Lung (tissue), 12 donors: ENCODE measurements around the gene SYNGR3. TPM values are rescaled to one million over a fixed set of nuclear protein-coding genes. Genes with fewer than 3 reads are reported as not detected.

Experiments used
- ATAC-seq: fragments of 200-7000 bp; cut with Tn5 transposase; one replicate; pipeline ENCODE4 v1.9.1; 2020; ENCODE audit warnings: moderate number of reproducible peaks; ENCODE audit not compliant: insufficient read depth, low FRiP score
- DNase-seq, 3 donors: peaks; one replicate each; pipeline ENCODE4 v3.0.0-alpha.2; 2013 to 2017
- H3K27ac ChIP-seq, 2 donors: one replicate each; pipeline ENCODE4 v1.5.1; 2013; ENCODE audit warnings: mild to moderate bottlenecking in 2 of 2, moderate library complexity in 2 of 2, control low read depth in 1 of 2, inconsistent platforms in 1 of 2, low read depth in 1 of 2, low read length in 1 of 2
- H3K27me3 ChIP-seq, 3 donors: one replicate each; pipeline ENCODE4 v1.5.1; 2013; ENCODE audit warnings: low read length in 2 of 3; ENCODE audit not compliant: control insufficient read depth in 3 of 3, insufficient read depth in 3 of 3
- H3K36me3 ChIP-seq, 4 donors: one replicate each; pipeline ENCODE4 v1.5.1; 2013; ENCODE audit warnings: low read length in 4 of 4, mild to moderate bottlenecking in 1 of 4, moderate library complexity in 1 of 4; ENCODE audit not compliant: control insufficient read depth in 4 of 4, insufficient read depth in 4 of 4
- H3K4me1 ChIP-seq, 5 donors: one replicate each; pipeline ENCODE4 v1.5.1; 2013; ENCODE audit warnings: low read length in 5 of 5, mild to moderate bottlenecking in 2 of 5, moderate library complexity in 1 of 5; ENCODE audit not compliant: control insufficient read depth in 5 of 5, insufficient read depth in 5 of 5
- H3K4me3 ChIP-seq: one replicate; pipeline ENCODE4 v1.5.1; 2013; ENCODE audit warnings: mild to moderate bottlenecking, control low read depth, moderate library complexity
- H3K9ac ChIP-seq, 2 donors: one replicate each; pipeline ENCODE4 v1.5.1; 2013; ENCODE audit warnings: low read length in 2 of 2, control low read depth in 1 of 2; ENCODE audit not compliant: insufficient read depth in 1 of 2
- H3K9me3 ChIP-seq, 4 donors: one replicate each; pipeline ENCODE4 v1.5.1; 2013; ENCODE audit warnings: low read length in 3 of 4, mild to moderate bottlenecking in 1 of 4, moderate library complexity in 1 of 4; ENCODE audit not compliant: control insufficient read depth in 4 of 4, insufficient read depth in 3 of 4
- CTCF ChIP-seq: IDR thresholded peaks from 2 replicates; pipeline ENCODE4 v1.5.1; 2012; ENCODE audit warnings: mild to moderate bottlenecking; ENCODE audit errors: control extremely low read depth, extremely low read depth
- WGBS, 2 donors: extraction: QIAGEN DNeasy Blood & Tissue Kit; methylation state at CpG; one replicate each; pipeline ENCODE4 v1.1.7; 2013; 5-methylcytosine and 5-hydroxymethylcytosine counted together
- polyA plus RNA-seq, 2 donors: library from polyadenylated mRNA; stranded (reverse); fragments of 200-250 nt; gene quantifications; one replicate each; pipeline ENCODE4 v1.2.1, GENCODE V29; 2013
- total RNA-seq, 2 donors: library from RNA; depleted of rRNA in 1 of 2; stranded (reverse); fragments of >200 nt in 1 of 2; gene quantifications; one replicate each; pipeline ENCODE4 v1.2.1, GENCODE V29; 2014 to 2021
- donor health status: control.
- donor health status: control.
- donor health status: Bipolar disorder and iron deficiency.
- donor health status: healthy.
- donor health status: DM: yes; HTN: yes; CAD: no.

Gene SYNGR3
- total and polyA plus RNA-seq, 4 donors, result 0.10 to 0.69 (median 0.43) TPM

- no peak for ATAC-seq
- peaks cover 0 to 46% (median 44%) of the 10 kb centered on the region in 3 donors for H3K27me3 ChIP-seq
- peaks cover 0 to 15% (median 11%) of the 10 kb centered on the region in 4 donors for H3K36me3 ChIP-seq
- peaks cover 0 to 17% (median 7%) of the 10 kb centered on the region in 5 donors for H3K4me1 ChIP-seq
- H3K9me3 ChIP-seq, result no peaks in the 10 kb centered on the region
- peak in 1 of 3 donors; percentile 34 for DNase-seq
- TF ChIP-seq CTCF, result no peak
- H3K27ac ChIP-seq, result peak overlapping the region; percentile 65 to 79
- H3K4me3 ChIP-seq, result peak overlapping the region; percentile 73
- peak overlapping the region in 1 of 2 donors; percentile 68 for H3K9ac ChIP-seq
- WGBS, 2 donors, result 12 to 24% methylated on average over 33 to 58 of the region's 58 CpGs
These were observed 5.2 kb upstream of the SYNGR3 start for GRCh38 chr16:1984347-1985225.

- H3K36me3 ChIP-seq, result peaks cover 0 to 15% (median 11%) of the 10 kb centered on the region in 4 donors
- H3K27ac ChIP-seq, result no peak overlapping the region
- WGBS, 2 donors, result 95% methylated on average over 14 of the region's 14 CpGs
- no peaks in the 10 kb centered on the region for H3K9me3 ChIP-seq
- H3K9ac ChIP-seq, result no peak overlapping the region
- peaks cover 0 to 42% (median 41%) of the 10 kb centered on the region in 3 donors for H3K27me3 ChIP-seq
- DNase-seq (no peak), ATAC-seq (no peak)
- peaks cover 0 to 20% (median 7%) of the 10 kb centered on the region in 5 donors for H3K4me1 ChIP-seq
- no peak overlapping the region for H3K4me3 ChIP-seq
- no peak for TF ChIP-seq CTCF
These were observed 4.2 kb upstream of the SYNGR3 start for GRCh38 chr16:1985466-1986150.

- 93 to 95% methylated on average over 10 of the region's 10 CpGs for WGBS, 2 donors
- H3K36me3 ChIP-seq, result peaks cover 0 to 15% (median 11%) of the 10 kb centered on the region in 4 donors
- peaks cover 3 to 24% (median 7%) of the 10 kb centered on the region in 5 donors for H3K4me1 ChIP-seq
- H3K4me3 ChIP-seq, result no peak overlapping the region
- peaks cover 0 to 38% (median 35%) of the 10 kb centered on the region in 3 donors for H3K27me3 ChIP-seq
- DNase-seq (no peak), ATAC-seq (no peak)
- no peak overlapping the region for H3K27ac ChIP-seq
- H3K9me3 ChIP-seq, result no peaks in the 10 kb centered on the region
- no peak overlapping the region for H3K9ac ChIP-seq
- TF ChIP-seq CTCF, result no peak
These were observed 2.6 kb upstream of the SYNGR3 start for GRCh38 chr16:1987198-1987597.
